Choroid plexus epithelial cell (primary cell): ENCODE data around the gene PRR23E.

ENCODE experiments used
- DNase-seq: peaks from one replicate; pipeline ENCODE4 v3.0.0-alpha.2; 2010; ENCODE audit warnings: low read depth
- H3K4me3 ChIP-seq: 2 replicates; pipeline ENCODE4 v1.5.1; 2011; ENCODE audit warnings: low read depth, mild to moderate bottlenecking, control low read depth, low read length, moderate library complexity
- TF ChIP-seq, protein P1 (sequence below): conservative IDR thresholded peaks from 2 replicates; pipeline ENCODE4 v1.5.1; 2011; ENCODE audit warnings: low read depth, mild to moderate bottlenecking, control low read depth, inconsistent platforms, low read length, moderate library complexity

The PRR23E gene

DNA sequence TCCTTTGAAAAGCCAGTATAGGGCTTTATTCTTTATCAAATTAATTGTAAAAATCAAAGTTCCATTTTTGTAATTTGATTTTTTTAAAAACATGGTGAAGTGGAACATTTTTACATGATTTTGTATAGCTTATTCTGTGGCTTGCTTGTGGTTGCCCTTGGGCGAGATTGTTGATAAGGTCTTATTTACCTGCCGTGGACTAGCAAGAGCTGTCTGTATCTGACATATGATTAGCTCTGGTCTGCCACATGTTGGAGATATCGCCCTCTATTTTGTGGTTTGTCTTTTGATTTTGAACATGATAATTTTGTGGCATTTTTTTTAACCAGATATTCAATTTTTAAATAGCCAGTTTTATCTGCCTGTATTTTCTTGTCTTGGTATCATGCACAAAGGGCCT lies 844 bp downstream of the PRR23E start:
- DNase-seq: no peak
- no peak overlapping the region for H3K4me3 ChIP-seq
- TF ChIP-seq, protein P1, sequence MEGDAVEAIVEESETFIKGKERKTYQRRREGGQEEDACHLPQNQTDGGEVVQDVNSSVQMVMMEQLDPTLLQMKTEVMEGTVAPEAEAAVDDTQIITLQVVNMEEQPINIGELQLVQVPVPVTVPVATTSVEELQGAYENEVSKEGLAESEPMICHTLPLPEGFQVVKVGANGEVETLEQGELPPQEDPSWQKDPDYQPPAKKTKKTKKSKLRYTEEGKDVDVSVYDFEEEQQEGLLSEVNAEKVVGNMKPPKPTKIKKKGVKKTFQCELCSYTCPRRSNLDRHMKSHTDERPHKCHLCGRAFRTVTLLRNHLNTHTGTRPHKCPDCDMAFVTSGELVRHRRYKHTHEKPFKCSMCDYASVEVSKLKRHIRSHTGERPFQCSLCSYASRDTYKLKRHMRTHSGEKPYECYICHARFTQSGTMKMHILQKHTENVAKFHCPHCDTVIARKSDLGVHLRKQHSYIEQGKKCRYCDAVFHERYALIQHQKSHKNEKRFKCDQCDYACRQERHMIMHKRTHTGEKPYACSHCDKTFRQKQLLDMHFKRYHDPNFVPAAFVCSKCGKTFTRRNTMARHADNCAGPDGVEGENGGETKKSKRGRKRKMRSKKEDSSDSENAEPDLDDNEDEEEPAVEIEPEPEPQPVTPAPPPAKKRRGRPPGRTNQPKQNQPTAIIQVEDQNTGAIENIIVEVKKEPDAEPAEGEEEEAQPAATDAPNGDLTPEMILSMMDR: no peak

DNA sequence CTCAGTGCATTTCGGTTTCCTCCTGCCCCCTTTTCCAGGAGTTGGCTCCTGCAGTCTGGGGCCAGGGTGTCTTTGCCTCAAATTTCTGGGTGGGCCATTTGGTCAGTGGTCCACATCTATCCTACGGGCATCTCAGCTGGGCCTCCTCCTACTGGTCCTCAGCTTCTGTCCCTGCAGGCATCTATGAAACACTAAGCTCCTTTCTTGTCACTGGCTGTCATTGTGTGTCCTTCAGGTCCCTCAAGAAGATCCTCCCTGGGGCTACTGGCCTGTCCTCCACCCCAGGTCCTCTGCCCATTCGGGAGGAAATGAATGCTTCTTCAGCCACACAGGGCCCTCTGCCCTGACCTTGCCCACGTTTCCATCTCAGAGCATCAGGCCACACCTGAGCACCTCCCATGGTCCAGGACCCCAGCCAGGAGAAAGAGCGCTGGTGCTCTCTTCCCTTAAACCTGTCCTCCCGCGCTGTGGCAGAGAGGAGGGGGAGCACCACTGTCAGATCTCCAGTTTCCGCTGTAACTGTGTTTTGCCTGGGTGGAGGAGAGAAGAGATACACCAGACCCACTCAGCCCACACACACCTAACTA lies 1.8 kb downstream of the PRR23E start:
- no peak for DNase-seq
- TF ChIP-seq, protein P1: no peak
- no peak overlapping the region for H3K4me3 ChIP-seq

DNA sequence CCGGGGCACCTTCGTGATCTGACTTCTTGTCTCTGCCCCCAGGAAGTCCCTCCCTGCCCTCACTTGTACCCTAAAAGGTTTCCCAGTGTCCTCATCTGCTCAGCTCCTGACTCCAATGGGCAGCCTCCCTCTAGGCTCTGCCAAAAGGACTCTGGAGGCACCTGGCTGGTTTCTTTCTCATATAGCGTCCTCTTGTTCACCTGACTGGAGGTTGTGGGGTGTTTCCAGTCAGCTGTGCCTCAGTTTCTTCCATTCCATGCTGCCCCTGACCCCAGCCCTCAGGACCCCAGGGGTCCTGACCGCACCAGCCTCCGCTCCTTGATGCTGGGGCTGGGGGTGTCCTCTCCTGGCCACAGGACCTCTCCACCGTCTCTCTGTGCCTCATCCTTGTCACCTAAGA lies 2.5 kb downstream of the PRR23E start:
- TF ChIP-seq, protein P1: no peak
- no peak overlapping the region for H3K4me3 ChIP-seq
- no peak for DNase-seq

DNA sequence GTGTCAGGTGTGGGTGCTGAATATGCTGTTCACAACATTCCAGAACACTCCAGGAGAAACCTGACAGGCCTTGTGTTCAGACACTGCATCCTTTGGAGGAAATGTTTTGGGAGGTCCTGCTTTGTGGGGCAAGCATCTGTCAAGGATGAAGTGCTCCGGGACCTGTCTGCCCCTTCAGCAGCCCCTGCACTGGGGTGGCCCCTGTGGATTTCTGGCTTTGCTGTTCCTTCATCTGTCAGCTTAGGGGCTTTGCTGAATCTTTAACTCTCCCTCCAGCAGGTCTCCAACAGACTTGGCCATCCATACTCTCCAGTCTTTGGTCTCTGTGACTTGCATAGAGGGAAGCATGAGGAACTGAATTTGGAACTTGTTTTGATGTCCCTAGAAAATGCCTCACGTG lies 3.1 kb downstream of the PRR23E start:
- H3K4me3 ChIP-seq: no peak overlapping the region
- no peak for DNase-seq
- TF ChIP-seq, protein P1: no peak

DNA sequence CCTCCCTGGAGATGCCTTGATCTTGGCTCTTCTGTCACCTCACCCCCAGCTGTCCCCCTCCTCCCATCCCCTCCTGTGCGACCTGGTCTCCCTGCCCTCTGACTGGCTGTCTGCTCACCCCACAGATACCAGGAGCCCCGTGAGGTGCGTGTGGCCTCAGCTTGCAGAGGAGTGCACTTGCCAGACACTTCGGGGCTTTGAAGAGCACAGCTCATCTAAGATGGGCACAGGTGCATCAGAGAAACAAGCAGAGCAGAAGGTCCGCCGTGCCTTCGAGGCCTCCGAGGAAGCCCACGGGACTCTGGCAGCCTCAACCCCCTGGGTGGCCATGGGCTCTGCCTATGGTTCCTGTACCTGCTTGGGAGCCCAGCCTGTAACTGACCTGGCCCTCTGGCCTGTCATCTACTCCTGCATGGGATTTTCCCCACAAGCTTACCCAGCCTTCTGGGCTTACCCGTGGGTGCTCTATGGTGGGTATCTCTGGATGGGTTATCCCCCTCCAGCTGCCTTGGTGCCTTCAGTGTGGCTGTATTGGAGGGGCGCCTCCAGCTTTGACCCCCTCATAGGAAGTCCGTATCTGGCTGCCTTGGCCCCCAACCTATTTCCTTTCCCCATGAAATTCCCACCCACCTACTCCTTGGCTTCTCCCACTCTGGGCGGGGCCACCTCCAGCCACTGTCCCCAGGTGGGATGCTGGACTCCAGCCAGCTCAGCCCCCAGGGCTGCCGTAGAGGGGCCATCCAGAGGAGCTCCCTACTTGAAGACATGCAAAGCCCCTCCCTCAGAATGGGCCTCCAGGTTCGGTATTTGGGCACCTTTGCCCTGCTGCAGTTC lies 3.8 kb downstream of the PRR23E start:
- DNase-seq: no peak
- TF ChIP-seq, protein P1: no peak
- no peak overlapping the region for H3K4me3 ChIP-seq

DNA sequence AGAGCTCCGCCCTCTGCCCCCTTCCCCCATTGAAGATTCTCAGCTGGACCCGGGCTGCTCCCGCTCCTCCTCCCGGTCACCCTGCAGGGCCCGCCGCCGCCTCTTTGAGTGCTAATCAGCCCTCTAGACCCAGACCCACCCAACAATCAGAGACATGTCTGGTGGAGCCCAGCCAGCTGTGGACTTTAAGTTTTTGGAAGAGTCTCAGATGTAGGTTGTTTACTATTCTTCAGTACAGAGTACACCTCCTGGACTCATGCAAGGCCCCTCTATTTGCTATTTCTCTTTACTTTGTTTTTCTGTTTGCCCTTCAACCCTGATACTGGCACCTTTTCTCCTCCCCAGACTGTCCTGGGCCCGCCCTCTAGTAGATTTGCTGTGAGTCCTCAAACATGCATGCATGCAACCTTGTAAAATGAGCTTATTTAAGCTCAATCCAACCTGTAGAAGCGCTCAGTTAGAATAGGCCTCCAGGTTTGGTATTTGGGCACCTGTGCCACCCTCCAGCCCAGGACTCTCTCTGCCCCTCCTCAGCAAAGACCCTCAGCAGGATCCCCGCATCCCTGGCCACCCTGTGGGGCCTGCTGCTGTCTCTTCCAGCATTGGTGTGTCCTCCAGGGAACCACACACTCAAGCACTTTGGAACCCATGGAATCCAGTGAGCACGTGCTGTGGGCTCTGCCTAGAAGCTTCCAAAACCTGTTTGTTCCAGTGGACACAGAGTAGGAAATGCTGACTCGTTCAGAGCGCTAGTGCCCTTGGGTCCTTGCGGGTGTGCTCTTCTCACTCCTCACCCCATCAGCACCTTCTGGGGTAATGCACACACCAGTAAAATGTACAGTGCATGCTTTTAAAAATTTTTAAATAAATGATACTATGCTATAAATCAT lies 4.6 kb downstream of the PRR23E start:
- H3K4me3 ChIP-seq: no peak overlapping the region
- no peak for DNase-seq
- TF ChIP-seq, protein P1: no peak
